Measurements from ENCODE around the gene C1QTNF4. TPM values are rescaled to one million over a fixed set of nuclear protein-coding genes. Genes with fewer than 3 reads are reported as not detected.

C1QTNF4 gene
- total and polyA plus RNA-seq, 2 of the 13 experiments (the other 11 are each of a cell fraction or from before 2014, with no cell fraction given): not detected

GRCh38 chr11:47571357-47571729 lies 22.9 kb downstream of the C1QTNF4 start (continued):
- TF ChIP-seq ARID5B (CRISPR knock-in tag; IDR thresholded peaks at IDR 0.05) (no peak), MIXL1 (CRISPR knock-in tag; IDR thresholded peaks at IDR 0.05) (no peak), REXO4 (CRISPR knock-in tag; IDR thresholded peaks at IDR 0.05; ENCODE audit: borderline replicate concordance) (no peak), ZFP1 (CRISPR knock-in tag; IDR thresholded peaks at IDR 0.05) (no peak), PLRG1 (conservative IDR thresholded peaks at IDR 0.05) (no peak), ZNF282 (IDR thresholded peaks at IDR 0.05; ENCODE audit: partially characterized antibody) (no peak), SP140L (CRISPR knock-in tag; IDR thresholded peaks at IDR 0.05; ENCODE audit: borderline replicate concordance) (no peak)

- no peak overlapping the region for H3K27ac ChIP-seq (ENCODE audit: extremely low read length, insufficient read depth, low read length)
- FAIRE-seq: no peak
- no peaks in the 10 kb centered on the region for H4K20me1 ChIP-seq (ENCODE audit: insufficient read depth, low read length)
- peaks cover 12 to 47% of the 10 kb centered on the region in 2 experiments for H3K36me3 ChIP-seq (replicated peaks in 1 of 2; ENCODE audit: control insufficient read depth in 1 of 2, insufficient read depth in 2 of 2, low read length in 2 of 2)
- no peak for TF ChIP-seq ZNF496 (CRISPR knock-in tag; IDR thresholded peaks at IDR 0.05; ENCODE audit: insufficient replicate concordance)
- no peak for TF ChIP-seq ZNF800 (CRISPR knock-in tag; IDR thresholded peaks at IDR 0.05)
- TF ChIP-seq NKX3-1 (CRISPR knock-in tag; IDR thresholded peaks at IDR 0.05): no peak
- TF ChIP-seq ZNF674 (CRISPR knock-in tag; IDR thresholded peaks at IDR 0.05; ENCODE audit: low read depth): no peak
- no peak for TF ChIP-seq CHCHD3 (CRISPR knock-in tag; IDR thresholded peaks at IDR 0.05)
- TF ChIP-seq AHR (CRISPR knock-in tag; IDR thresholded peaks at IDR 0.05): no peak
- no peaks in the 10 kb centered on the region for H3K9me3 ChIP-seq (ENCODE audit: low read length)
- H2AFZ ChIP-seq (ENCODE audit: low read length): no peak overlapping the region
- in situ Hi-C loops (cut with HindIII; ENCODE audit: extremely low pct_ligation_motif_present, low pct_unique_long_range_greater_than_20kb): no loop called here
- H3K4me1 ChIP-seq (ENCODE audit: insufficient read depth, low read length): peaks cover 14% of the 10 kb centered on the region
- WGBS (ENCODE audit: low lambda C conversion rate): 92% methylated on average over 3 of the region's 3 CpGs
- no peak for DNase-seq (ENCODE audit: low spot score)
- H3K27me3 ChIP-seq (ENCODE audit: control insufficient read depth in 1 of 2, insufficient read depth in 2 of 2, low read length in 2 of 2): no peaks in the 10 kb centered on the region
- no peak for ATAC-seq
- no TSS peak for BruUV-seq (replicated peaks)
- H3K4me3 ChIP-seq (replicated peaks in 1 of 3; ENCODE audit: insufficient read depth in 1 of 3, low read depth in 2 of 3, low read length in 3 of 3): no peak overlapping the region
- POLR2A ChIA-PET: interaction anchor here (0.6 kb wide), 1 partner anchor 9 kb away, joined by 3 read pairs; no protein-coding TSS in a partner anchor
- peaks cover 34% of the 10 kb centered on the region for H3K79me2 ChIP-seq (ENCODE audit: insufficient read depth, low read length)
- H3K9ac ChIP-seq (ENCODE audit: insufficient read depth, low read depth, low read length): no peak overlapping the region
- CTCF ChIA-PET (ENCODE audit: low intra/inter-chr PET ratio, low total read pairs): no interaction called here
- H3K4me2 ChIP-seq (ENCODE audit: low read depth, low read length): no peak overlapping the region
- intact Hi-C loops (cut with micrococcal nuclease; ENCODE audit: unreplicated experiment): no loop called here
Observed at GRCh38 chr11:47570651-47571356, 23.4 kb downstream of the C1QTNF4 start.
